Stimulated activated CD8-positive, alpha-beta memory T cell treated with anti-CD3 and anti-CD28 coated beads, Interleukin-15, amount 100 ng/mL, for 24 hours (primary cell): Measurements from ENCODE around the gene DCAF8L2.
"Not testable (repeated sequence)": the region's sequence is repeated elsewhere in the genome, so short reads cannot be mapped to it uniquely, and the experiment has no call there.

ENCODE experiments used
- DNase-seq: peaks from one replicate; pipeline ENCODE4 v3.0.0-alpha.2; 2020; ENCODE audit warnings: low read depth

The DCAF8L2 gene

GRCh38 chrX:27679281-27679680 is 89.1 kb downstream of the DCAF8L2 start:
- DNase-seq, result no peak

GRCh38 chrX:27680726-27681125 is 90.6 kb downstream of the DCAF8L2 start:
- DNase-seq, result no peak

GRCh38 chrX:27683566-27684208 is 93.5 kb downstream of the DCAF8L2 start:
- DNase-seq, result not testable (repeated sequence)

- DNase-seq, result no peak
These were observed 104.5 kb downstream of the DCAF8L2 start for GRCh38 chrX:27694667-27695066.

GRCh38 chrX:27706526-27706925 is 116.4 kb downstream of the DCAF8L2 start:
- DNase-seq, result no peak

- DNase-seq, result no peak
These were observed 125.5 kb downstream of the DCAF8L2 start for GRCh38 chrX:27715610-27716009.

- DNase-seq, result no peak
These were observed 138.1 kb downstream of the DCAF8L2 start for GRCh38 chrX:27728291-27728690.

- no peak for DNase-seq
These were observed 141.8 kb downstream of the DCAF8L2 start for GRCh38 chrX:27731962-27732361.

GRCh38 chrX:27735914-27736313 is 145.8 kb downstream of the DCAF8L2 start:
- no peak for DNase-seq

- no peak for DNase-seq
These were observed 150.8 kb downstream of the DCAF8L2 start for GRCh38 chrX:27740933-27741332.

- not testable (repeated sequence) for DNase-seq
These were observed 153.4 kb downstream of the DCAF8L2 start for GRCh38 chrX:27743521-27743920.

GRCh38 chrX:27746516-27746915 is 156.4 kb downstream of the DCAF8L2 start:
- no peak for DNase-seq

- DNase-seq, result not testable (repeated sequence)
These were observed 160.2 kb downstream of the DCAF8L2 start for GRCh38 chrX:27750298-27750697.

GRCh38 chrX:27751976-27752375 is 161.8 kb downstream of the DCAF8L2 start:
- DNase-seq, result no peak

GRCh38 chrX:27765718-27766117 is 175.6 kb downstream of the DCAF8L2 start:
- no peak for DNase-seq

GRCh38 chrX:27767387-27767786 is 177.2 kb downstream of the DCAF8L2 start:
- no peak for DNase-seq

GRCh38 chrX:27775984-27776383 is 185.8 kb downstream of the DCAF8L2 start:
- no peak for DNase-seq

GRCh38 chrX:27796640-27797257 is 206.6 kb downstream of the DCAF8L2 start:
- no peak for DNase-seq

GRCh38 chrX:27797575-27797974 is 207.4 kb downstream of the DCAF8L2 start:
- no peak for DNase-seq
